Muscle layer of colon (tissue), 2 donors: Measurements from ENCODE around the gene RGL1.

Experiments
- H3K27ac ChIP-seq: one replicate; pipeline ENCODE4 v1.7.0; 2013; ENCODE audit warnings: low read depth, mild to moderate bottlenecking, low read length, moderate library complexity
- H3K27me3 ChIP-seq, 2 donors: one replicate each; pipeline ENCODE4 v1.7.0; 2013; ENCODE audit warnings: low read length in 2 of 2, mild to moderate bottlenecking in 2 of 2; ENCODE audit not compliant: insufficient read depth in 2 of 2, control insufficient read depth in 1 of 2
- H3K36me3 ChIP-seq: one replicate; pipeline ENCODE4 v1.7.0; 2013; ENCODE audit warnings: mild to moderate bottlenecking, low read length; ENCODE audit not compliant: insufficient read depth
- H3K4me1 ChIP-seq: one replicate; pipeline ENCODE4 v1.7.0; 2013; ENCODE audit warnings: mild to moderate bottlenecking, low read length; ENCODE audit not compliant: insufficient read depth
- H3K4me3 ChIP-seq, 2 donors: one replicate each; pipeline ENCODE4 v1.7.0; 2013; ENCODE audit warnings: low read length in 2 of 2, low read depth in 1 of 2, mild to moderate bottlenecking in 1 of 2, moderate library complexity in 1 of 2
- H3K9ac ChIP-seq: one replicate; pipeline ENCODE4 v1.7.0; 2013; ENCODE audit warnings: low read length
- H3K9me3 ChIP-seq: one replicate; pipeline ENCODE4 v1.7.0; 2013; ENCODE audit warnings: mild to moderate bottlenecking, low read length
- donor health status: abdominal sarcoma.
- donor health status: Adenocarcinoma of cecum.

The RGL1 gene

DNA sequence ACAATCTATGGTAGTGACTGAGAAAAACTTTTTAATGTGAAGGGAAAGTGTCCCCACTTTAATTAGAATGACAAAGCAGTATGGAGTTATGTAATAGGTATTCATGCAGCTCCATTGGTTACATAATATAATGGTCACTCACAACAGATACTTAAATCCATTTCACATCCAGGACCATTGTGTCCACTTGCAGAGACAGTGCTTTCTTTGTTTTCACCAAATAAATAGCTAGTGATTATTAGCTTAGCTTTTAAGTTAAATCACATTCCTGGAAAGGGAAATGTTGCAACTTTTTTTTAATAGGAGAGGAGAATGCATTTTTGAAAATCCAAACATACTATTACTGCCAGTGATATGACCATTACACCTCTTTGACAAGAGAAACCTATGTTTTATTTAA lies 22.9 kb downstream of the RGL1 start:
- peaks cover 34% of the 10 kb centered on the region for H3K4me1 ChIP-seq
- H3K27ac ChIP-seq: peak overlapping the region; percentile 33

DNA sequence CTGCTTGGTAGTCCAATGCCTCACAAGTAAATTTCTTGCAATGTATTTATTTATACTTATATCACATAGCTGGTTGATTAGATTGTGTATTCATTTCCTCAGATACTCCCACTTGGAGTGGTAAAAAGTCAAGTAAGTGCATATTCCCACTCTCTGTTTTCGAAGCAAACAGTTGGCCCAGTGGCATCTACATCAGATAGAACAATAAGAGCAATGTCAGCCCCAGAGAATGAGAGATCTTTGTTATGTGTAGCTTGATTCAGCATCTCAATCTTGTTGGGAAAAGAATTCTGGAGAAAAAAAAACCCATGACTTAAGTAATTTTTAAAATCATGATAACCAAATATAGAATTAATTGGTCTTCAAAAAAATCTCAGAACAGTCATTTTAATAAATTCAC lies 25.5 kb downstream of the RGL1 start:
- Histone ChIP-seq H3K4me3 (no peak overlapping the region), H3K9me3 (no peaks in the 10 kb centered on the region), H3K36me3 (no peaks in the 10 kb centered on the region), H3K4me1 (peaks cover 39% of the 10 kb centered on the region), H3K27me3 (no peaks in the 10 kb centered on the region), H3K9ac (no peak overlapping the region), H3K27ac (no peak overlapping the region)

More for the DNA sequence above, 22.9 kb downstream of the RGL1 start:
- Histone ChIP-seq H3K9me3 (no peaks in the 10 kb centered on the region), H3K4me3 (no peak overlapping the region), H3K9ac (no peak overlapping the region), H3K36me3 (no peaks in the 10 kb centered on the region), H3K27me3 (no peaks in the 10 kb centered on the region)

- H3K4me1 ChIP-seq: peaks cover 39% of the 10 kb centered on the region
- H3K9me3 ChIP-seq: no peaks in the 10 kb centered on the region
- H3K36me3 ChIP-seq: no peaks in the 10 kb centered on the region
- no peaks in the 10 kb centered on the region for H3K27me3 ChIP-seq
- no peak overlapping the region for H3K9ac ChIP-seq
- no peak overlapping the region for H3K4me3 ChIP-seq
- H3K27ac ChIP-seq: no peak overlapping the region
These were observed 26.4 kb downstream of the RGL1 start for GRCh38 chr1:183831311-183831710.

DNA sequence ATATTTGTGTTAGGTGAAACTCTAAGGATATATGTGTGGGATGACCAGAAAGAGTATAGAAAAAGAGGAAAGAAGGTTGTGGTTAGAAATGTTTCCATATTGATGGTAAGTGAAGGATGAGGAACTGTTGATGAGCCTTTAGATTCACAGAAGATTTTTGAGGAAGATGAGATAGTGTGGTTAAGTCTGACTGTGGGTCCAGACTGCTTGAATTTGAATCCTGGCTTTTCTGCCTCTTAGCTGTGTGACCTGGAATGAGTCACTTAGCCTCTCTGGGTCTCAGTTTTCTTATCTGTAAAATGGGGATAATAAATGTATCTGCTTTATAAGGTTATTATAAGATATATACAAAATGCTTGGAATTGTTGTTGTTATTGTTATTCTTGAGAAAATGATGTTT lies 27.5 kb downstream of the RGL1 start:
- no peaks in the 10 kb centered on the region for H3K36me3 ChIP-seq
- H3K27me3 ChIP-seq: no peaks in the 10 kb centered on the region
- no peak overlapping the region for H3K9ac ChIP-seq
- H3K9me3 ChIP-seq: no peaks in the 10 kb centered on the region
- peaks cover 42% of the 10 kb centered on the region for H3K4me1 ChIP-seq
- H3K4me3 ChIP-seq: no peak overlapping the region
- no peak overlapping the region for H3K27ac ChIP-seq

DNA sequence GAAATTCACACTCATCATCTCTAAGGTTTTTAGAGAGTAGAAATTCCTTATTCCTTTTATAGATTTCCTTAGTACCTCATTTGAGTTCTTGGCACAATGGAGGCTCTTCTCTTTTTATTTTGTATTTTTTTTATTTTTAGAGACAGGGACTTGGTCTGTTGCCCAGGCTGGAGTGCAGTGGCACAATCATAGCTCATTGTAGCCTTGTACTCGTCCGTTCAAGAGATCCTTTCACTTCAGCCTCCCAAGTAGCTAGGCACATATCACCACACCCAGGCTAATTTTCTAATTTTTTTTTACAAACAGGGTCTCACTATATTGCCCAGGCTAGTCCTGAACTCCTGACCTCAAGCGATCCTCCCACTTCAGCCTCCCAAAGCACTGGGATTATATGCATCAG lies 29.6 kb downstream of the RGL1 start:
- no peaks in the 10 kb centered on the region for H3K27me3 ChIP-seq
- no peak overlapping the region for H3K4me3 ChIP-seq
- H3K9ac ChIP-seq: no peak overlapping the region
- H3K9me3 ChIP-seq: no peaks in the 10 kb centered on the region
- peaks cover 27% of the 10 kb centered on the region for H3K4me1 ChIP-seq
- peaks cover 4% of the 10 kb centered on the region for H3K36me3 ChIP-seq
- H3K27ac ChIP-seq: no peak overlapping the region

- no peaks in the 10 kb centered on the region for H3K9me3 ChIP-seq
- peaks cover 25% of the 10 kb centered on the region for H3K4me1 ChIP-seq
- H3K27me3 ChIP-seq: no peaks in the 10 kb centered on the region
- H3K9ac ChIP-seq: no peak overlapping the region
- H3K36me3 ChIP-seq: peaks cover 4% of the 10 kb centered on the region
- H3K27ac ChIP-seq: no peak overlapping the region
- H3K4me3 ChIP-seq: no peak overlapping the region
These were observed 31.7 kb downstream of the RGL1 start for GRCh38 chr1:183836598-183836997.

GRCh38 chr1:183837062-183837461 lies 32.1 kb downstream of the RGL1 start:
- H3K36me3 ChIP-seq: peaks cover 4% of the 10 kb centered on the region
- H3K9ac ChIP-seq: no peak overlapping the region
- H3K4me1 ChIP-seq: peaks cover 30% of the 10 kb centered on the region
- no peaks in the 10 kb centered on the region for H3K27me3 ChIP-seq
- H3K9me3 ChIP-seq: no peaks in the 10 kb centered on the region
- H3K4me3 ChIP-seq: no peak overlapping the region
- no peak overlapping the region for H3K27ac ChIP-seq

DNA sequence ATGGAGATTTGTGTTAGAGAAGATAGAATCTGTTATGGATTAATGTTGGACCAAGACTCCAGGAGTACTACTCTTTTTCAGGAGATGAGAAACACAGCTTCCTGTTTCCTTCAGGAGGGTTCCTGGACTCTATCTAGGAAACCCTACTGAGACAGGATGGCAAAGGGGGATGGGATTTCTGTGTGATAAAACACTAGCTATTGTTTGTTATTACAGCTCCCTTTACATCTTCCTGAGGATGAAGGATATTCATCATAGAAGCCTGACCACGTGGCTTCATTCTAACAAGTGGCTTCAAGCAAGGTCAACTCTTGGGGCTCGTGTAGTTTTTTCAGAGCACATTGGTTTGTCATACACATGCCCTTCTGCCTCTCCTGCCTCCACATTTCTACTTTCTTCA lies 33.3 kb downstream of the RGL1 start:
- Histone ChIP-seq H3K27me3 (no peaks in the 10 kb centered on the region), H3K36me3 (peaks cover 4% of the 10 kb centered on the region), H3K9ac (no peak overlapping the region), H3K9me3 (no peaks in the 10 kb centered on the region), H3K27ac (no peak overlapping the region), H3K4me3 (no peak overlapping the region), H3K4me1 (peaks cover 36% of the 10 kb centered on the region)

DNA sequence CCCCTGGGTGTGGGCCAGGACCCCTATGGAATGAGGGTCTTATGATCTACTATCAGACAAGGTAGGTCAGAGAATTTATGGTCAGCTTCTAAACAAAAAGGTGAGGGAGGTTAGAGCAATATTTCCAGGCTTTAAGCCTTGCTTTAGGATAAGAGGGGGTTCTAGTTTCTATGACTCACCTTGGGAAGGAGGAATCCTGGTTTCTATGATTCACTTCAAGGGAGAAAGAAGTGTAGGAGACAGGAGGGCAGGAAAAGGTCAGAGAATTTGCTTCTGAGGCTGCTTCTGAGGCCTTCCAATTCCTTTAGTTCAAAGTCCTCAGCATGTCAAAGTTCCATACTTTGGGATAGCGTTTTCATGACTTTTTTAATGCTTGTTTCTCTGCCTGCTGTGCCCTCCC lies 35.2 kb downstream of the RGL1 start:
- no peaks in the 10 kb centered on the region for H3K27me3 ChIP-seq
- H3K27ac ChIP-seq: no peak overlapping the region
- H3K9me3 ChIP-seq: no peaks in the 10 kb centered on the region
- H3K4me1 ChIP-seq: peaks cover 30% of the 10 kb centered on the region
- H3K4me3 ChIP-seq: no peak overlapping the region
- no peak overlapping the region for H3K9ac ChIP-seq
- peaks cover 4% of the 10 kb centered on the region for H3K36me3 ChIP-seq

- H3K9ac ChIP-seq: no peak overlapping the region
- H3K4me1 ChIP-seq: peaks cover 28% of the 10 kb centered on the region
- no peaks in the 10 kb centered on the region for H3K9me3 ChIP-seq
- no peak overlapping the region for H3K4me3 ChIP-seq
- no peak overlapping the region for H3K27ac ChIP-seq
- peaks cover 4% of the 10 kb centered on the region for H3K36me3 ChIP-seq
- H3K27me3 ChIP-seq: no peaks in the 10 kb centered on the region
These were observed 36.6 kb downstream of the RGL1 start for GRCh38 chr1:183841550-183841949.

DNA sequence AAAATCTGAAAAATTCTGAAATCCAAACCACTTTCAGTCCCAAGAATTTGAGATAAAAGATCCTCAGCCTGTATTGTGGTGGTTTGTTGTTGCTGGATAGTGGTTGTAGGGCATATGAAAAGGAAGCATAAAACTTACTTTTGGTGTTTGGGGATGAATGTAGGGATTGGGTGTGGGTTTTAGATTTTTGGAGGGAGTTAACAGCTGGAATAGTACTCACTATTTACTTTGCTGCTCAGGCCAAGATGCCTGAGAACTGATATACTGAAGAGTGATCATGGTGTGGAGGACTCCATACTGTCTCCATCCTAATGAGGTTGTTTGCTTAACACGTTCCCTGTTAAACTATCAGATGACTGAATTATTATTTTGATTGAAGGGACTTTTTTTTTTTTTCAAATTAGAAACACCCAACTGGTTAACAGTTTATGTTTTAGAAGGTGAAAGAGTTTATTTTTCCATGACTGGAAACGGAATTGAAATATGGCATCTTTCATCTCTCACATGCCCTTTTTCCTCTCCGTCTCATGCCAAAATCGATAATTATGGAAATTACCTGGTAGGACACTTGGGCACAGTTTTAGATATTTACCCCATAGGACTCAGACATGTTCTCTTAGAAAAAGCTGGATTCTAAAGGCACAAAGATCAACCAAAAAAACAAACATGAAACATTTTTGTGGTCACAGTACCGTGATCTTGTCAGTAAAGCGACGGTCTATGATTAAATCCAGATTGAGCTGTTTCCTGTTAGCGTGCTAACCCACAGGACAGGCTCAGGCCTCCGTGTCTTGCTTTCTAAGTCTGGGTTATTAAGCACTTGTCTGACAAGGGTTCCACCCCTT lies 37.3 kb downstream of the RGL1 start:
- H3K27ac ChIP-seq: peak overlapping the region; percentile 30
- peak overlapping the region in 1 of 2 donors; percentile 12 for H3K4me3 ChIP-seq
- H3K9me3 ChIP-seq: no peaks in the 10 kb centered on the region
- no peaks in the 10 kb centered on the region for H3K27me3 ChIP-seq
- H3K9ac ChIP-seq: no peak overlapping the region
- peaks cover 22% of the 10 kb centered on the region for H3K4me1 ChIP-seq
- H3K36me3 ChIP-seq: peaks cover 4% of the 10 kb centered on the region

GRCh38 chr1:183842795-183843144 lies 37.9 kb downstream of the RGL1 start:
- H3K9me3 ChIP-seq: no peaks in the 10 kb centered on the region
- H3K36me3 ChIP-seq: peaks cover 4% of the 10 kb centered on the region
- no peak overlapping the region for H3K9ac ChIP-seq
- peaks cover 22% of the 10 kb centered on the region for H3K4me1 ChIP-seq
- H3K27me3 ChIP-seq: no peaks in the 10 kb centered on the region
- H3K27ac ChIP-seq: peak overlapping the region; percentile 30
- peak overlapping the region in 1 of 2 donors; percentile 12 for H3K4me3 ChIP-seq
